ENCODE measurements around the gene ESPL1.

- TF ChIP-seq YY1 (IDR thresholded peaks at IDR 0.05; ENCODE audit: insufficient read depth, insufficient read length) (no peak), ZNF274 (IDR thresholded peaks at IDR 0.05; ENCODE audit: low read depth, low read length) (no peak), SUZ12 (IDR thresholded peaks at IDR 0.05; ENCODE audit: extremely low read depth, insufficient read depth, insufficient read length) (no peak)
These were observed 647 bp upstream of the ESPL1 start for GRCh38 chr12:53267306-53267998.

Measured in NT2/D1 (cell line).